WTC11 (cell line): ENCODE measurements around the gene NEB. TPM values are rescaled to one million over a fixed set of nuclear protein-coding genes. Genes with fewer than 3 reads are reported as not detected.

ENCODE experiments used
- ATAC-seq: fragments of 200-7000 bp; cut with Tn5 transposase; 2 replicates; pipeline ENCODE4 v1.10.0; 2021; ENCODE audit warnings: mild to moderate bottlenecking, moderate library complexity
- CTCF ChIA-PET: fragments of 300-600 bp; sonication (Branson Sonifier 250); formaldehyde crosslinking; loops from one replicate; lab custom pipeline; 2021; ENCODE audit warnings: antibody characterized with exemption; lab: Charles Lee
- POLR2A ChIA-PET: fragments of 350-600 bp; sonication (Branson Sonifier 250); formaldehyde crosslinking; loops from one replicate; lab custom pipeline; 2021; ENCODE audit warnings: antibody characterized with exemption; lab: Charles Lee
- DNase-seq: peaks from one replicate; pipeline ENCODE4 v3.0.0; 2021; ENCODE audit warnings: low spot score
- H3K27ac Mint-ChIP-seq: 2 replicates; pipeline ENCODE4 v1.8.0; 2021; ENCODE audit warnings: mixed read lengths
- H3K27me3 Mint-ChIP-seq: 2 replicates; pipeline ENCODE4 v1.8.0; 2021; ENCODE audit warnings: low read depth, mild to moderate bottlenecking, moderate library complexity, mixed read lengths
- H3K36me3 Mint-ChIP-seq: 2 replicates; pipeline ENCODE4 v1.8.0; 2021; ENCODE audit warnings: mixed read lengths
- H3K4me1 Mint-ChIP-seq: 2 replicates; pipeline ENCODE4 v1.8.0; 2022; ENCODE audit warnings: mixed read lengths
- H3K4me3 Mint-ChIP-seq: 2 replicates; pipeline ENCODE4 v1.8.0; 2021; ENCODE audit warnings: mild to moderate bottlenecking, moderate library complexity, mixed read lengths
- H3K9me3 Mint-ChIP-seq: 2 replicates; pipeline ENCODE4 v1.8.0; 2021; ENCODE audit warnings: mixed read lengths
- ATF6 ChIP-seq: sonication (generic); formaldehyde crosslinking; IDR thresholded peaks from 2 replicates; pipeline ENCODE4 v1.8.1; 2023; ENCODE audit warnings: mild to moderate bottlenecking, missing genetic modification reagents
- CBFB ChIP-seq: sonication (generic); formaldehyde crosslinking; IDR thresholded peaks from 2 replicates; pipeline ENCODE4 v1.8.1; 2022; ENCODE audit warnings: mild to moderate bottlenecking, low read depth, missing genetic modification reagents
- E2F5 ChIP-seq: sonication (generic); formaldehyde crosslinking; IDR thresholded peaks from 2 replicates; pipeline ENCODE4 v1.8.1; 2022; ENCODE audit warnings: mild to moderate bottlenecking, moderate library complexity, missing genetic modification reagents
- ELF4 ChIP-seq: sonication (generic); formaldehyde crosslinking; IDR thresholded peaks from 2 replicates; pipeline ENCODE4 v1.8.1; 2022; ENCODE audit warnings: low read depth, mild to moderate bottlenecking, moderate library complexity, missing genetic modification reagents
- EMX1 ChIP-seq: fragments of 250-450 bp; sonication (Bioruptor Pico); IDR thresholded peaks from 2 replicates; pipeline ENCODE4 v1.8.0; 2021; ENCODE audit warnings: mild to moderate bottlenecking
- GABPB1 ChIP-seq: sonication (generic); formaldehyde crosslinking; IDR thresholded peaks from 2 replicates; pipeline ENCODE4 v1.8.1; 2023; ENCODE audit warnings: mild to moderate bottlenecking, missing genetic modification reagents
- GTF2I ChIP-seq: fragments of 250-450 bp; sonication (Bioruptor Pico); conservative IDR thresholded peaks from 2 replicates; pipeline ENCODE4 v1.4.0; 2021; ENCODE audit warnings: mild to moderate bottlenecking
- JAZF1 ChIP-seq: fragments of 250-450 bp; sonication (Bioruptor Pico); IDR thresholded peaks from 2 replicates; pipeline ENCODE4 v1.9.0; 2021; ENCODE audit warnings: moderate library complexity, mild to moderate bottlenecking, inconsistent platforms
- MXD4 ChIP-seq: fragments of 250-450 bp; sonication (Bioruptor Pico); IDR thresholded peaks from 2 replicates; pipeline ENCODE4 v1.8.0; 2021; ENCODE audit warnings: mild to moderate bottlenecking, moderate library complexity, borderline replicate concordance
- NR1H2 ChIP-seq: sonication (generic); formaldehyde crosslinking; IDR thresholded peaks from 2 replicates; pipeline ENCODE4 v1.9.0; 2021; ENCODE audit warnings: mild to moderate bottlenecking, moderate library complexity, missing genetic modification reagents
- STAT6 ChIP-seq: sonication (generic); formaldehyde crosslinking; conservative IDR thresholded peaks from 2 replicates; pipeline ENCODE4 v1.8.1; 2023; ENCODE audit warnings: mild to moderate bottlenecking, low read depth, missing genetic modification reagents, moderate library complexity
- TEAD4 ChIP-seq: sonication (generic); formaldehyde crosslinking; IDR thresholded peaks from 2 replicates; pipeline ENCODE4 v1.8.0; 2022; ENCODE audit warnings: mild to moderate bottlenecking, missing genetic modification reagents
- TP53 ChIP-seq: sonication (generic); formaldehyde crosslinking; IDR thresholded peaks from 2 replicates; pipeline ENCODE4 v1.8.1; 2023; ENCODE audit warnings: mild to moderate bottlenecking, missing genetic modification reagents
- ZNF121 ChIP-seq: sonication (generic); formaldehyde crosslinking; IDR thresholded peaks from 2 replicates; pipeline ENCODE4 v1.8.0; 2023; ENCODE audit warnings: missing genetic modification reagents
- ZNF281 ChIP-seq: sonication (generic); formaldehyde crosslinking; IDR thresholded peaks from 2 replicates; pipeline ENCODE4 v1.8.0; 2023; ENCODE audit warnings: mild to moderate bottlenecking, missing genetic modification reagents
- ZNF416 ChIP-seq: fragments of 250-450 bp; sonication (Bioruptor Pico); IDR thresholded peaks from 2 replicates; pipeline ENCODE4 v1.9.0; 2021; ENCODE audit warnings: mild to moderate bottlenecking, inconsistent platforms
- total RNA-seq: library from RNA; stranded (reverse); gene quantifications from 3 replicates; pipeline ENCODE4 v1.2.3, GENCODE V29; 2021

Gene NEB
- total RNA-seq, 1 experiment from 2014 or later: 1.9 TPM

- ChIA-PET CTCF (no interaction called here), POLR2A (no interaction called here)
- peaks cover 4% of the 10 kb centered on the region; the same call in 1 of the 2 replicates for H3K4me1 Mint-ChIP-seq
- H3K4me3 Mint-ChIP-seq: no peak overlapping the region
- no peak for ATAC-seq
- H3K27me3 Mint-ChIP-seq: no peaks in the 10 kb centered on the region
- H3K36me3 Mint-ChIP-seq: no peaks in the 10 kb centered on the region
- H3K27ac Mint-ChIP-seq: no peak overlapping the region
- TF ChIP-seq EMX1 (CRISPR knock-in tag) (no peak), MXD4 (CRISPR knock-in tag) (no peak), TP53 (CRISPR knock-in tag) (no peak), ELF4 (no peak), STAT6 (CRISPR knock-in tag) (no peak), ZNF281 (CRISPR knock-in tag) (no peak), CBFB (CRISPR knock-in tag) (no peak), JAZF1 (CRISPR knock-in tag) (no peak), E2F5 (CRISPR knock-in tag) (no peak), GABPB1 (CRISPR knock-in tag) (no peak), GTF2I (no peak)
- H3K9me3 Mint-ChIP-seq: no peaks in the 10 kb centered on the region
- no peak for DNase-seq
These were observed 201.1 kb downstream of the NEB start for GRCh38 chr2:151533127-151533526.

GRCh38 chr2:151526572-151527090 is 207.6 kb downstream of the NEB start:
- peak; percentile 75 for ATAC-seq
- no peaks in the 10 kb centered on the region for H3K9me3 Mint-ChIP-seq
- no peaks in the 10 kb centered on the region for H3K36me3 Mint-ChIP-seq
- H3K27me3 Mint-ChIP-seq: no peaks in the 10 kb centered on the region
- no peak overlapping the region for H3K4me3 Mint-ChIP-seq
- POLR2A ChIA-PET: interaction anchor here (0.5 kb wide), 1 partner anchor 116 kb away, joined by 5 read pairs; no protein-coding TSS in a partner anchor
- TF ChIP-seq ZNF121 (CRISPR knock-in tag): peak; percentile 79; the same call in 1 of the 2 replicates
- TF ChIP-seq ATF6 (CRISPR knock-in tag): no peak
- H3K27ac Mint-ChIP-seq: no peak overlapping the region
- H3K4me1 Mint-ChIP-seq: peaks cover 3% of the 10 kb centered on the region
- CTCF ChIA-PET: interaction anchor here (1.0 to 1.3 kb wide), 3 partner anchors 9 to 288 kb away, joined by 3 to 6 read pairs (median 5); no protein-coding TSS in a partner anchor
- peak; percentile 24 for DNase-seq

- H3K4me3 Mint-ChIP-seq: no peak overlapping the region
- no peaks in the 10 kb centered on the region for H3K9me3 Mint-ChIP-seq
- H3K27ac Mint-ChIP-seq: no peak overlapping the region
- no peak for DNase-seq
- TF ChIP-seq TEAD4 (CRISPR knock-in tag) (no peak), NR1H2 (CRISPR knock-in tag) (no peak), ZNF416 (CRISPR knock-in tag) (no peak), ZNF121 (CRISPR knock-in tag) (no peak), GABPB1 (CRISPR knock-in tag) (no peak)
- H3K4me1 Mint-ChIP-seq: peaks cover 10% of the 10 kb centered on the region
- no peaks in the 10 kb centered on the region for H3K27me3 Mint-ChIP-seq
- H3K36me3 Mint-ChIP-seq: no peaks in the 10 kb centered on the region
- ChIA-PET CTCF (interaction anchor here (1.0 to 1.3 kb wide), 2 partner anchors 119 to 287 kb away, joined by 3 to 5 read pairs; no protein-coding TSS in a partner anchor), POLR2A (no interaction called here)
- no peak for ATAC-seq
These were observed 208.4 kb downstream of the NEB start for GRCh38 chr2:151525821-151526373.
